Forelimb muscle (tissue), 1 donor: ENCODE measurements around the gene ATP5F1A. TPM values are rescaled to one million over a fixed set of nuclear protein-coding genes. Genes with fewer than 3 reads are reported as not detected.

Experiments used
- DNase-seq: peaks from one replicate; pipeline ENCODE4 v3.0.0-alpha.2; 2013; ENCODE audit warnings: low read depth
- polyA plus RNA-seq: library from polyadenylated mRNA; unstranded; fragments of 120-200 nt; gene quantifications from one replicate; pipeline ENCODE4 v1.2.1, GENCODE V29; 2013; ENCODE audit not compliant: insufficient read length

The ATP5F1A gene
- polyA plus RNA-seq, 1 donor: 500 TPM

DNA sequence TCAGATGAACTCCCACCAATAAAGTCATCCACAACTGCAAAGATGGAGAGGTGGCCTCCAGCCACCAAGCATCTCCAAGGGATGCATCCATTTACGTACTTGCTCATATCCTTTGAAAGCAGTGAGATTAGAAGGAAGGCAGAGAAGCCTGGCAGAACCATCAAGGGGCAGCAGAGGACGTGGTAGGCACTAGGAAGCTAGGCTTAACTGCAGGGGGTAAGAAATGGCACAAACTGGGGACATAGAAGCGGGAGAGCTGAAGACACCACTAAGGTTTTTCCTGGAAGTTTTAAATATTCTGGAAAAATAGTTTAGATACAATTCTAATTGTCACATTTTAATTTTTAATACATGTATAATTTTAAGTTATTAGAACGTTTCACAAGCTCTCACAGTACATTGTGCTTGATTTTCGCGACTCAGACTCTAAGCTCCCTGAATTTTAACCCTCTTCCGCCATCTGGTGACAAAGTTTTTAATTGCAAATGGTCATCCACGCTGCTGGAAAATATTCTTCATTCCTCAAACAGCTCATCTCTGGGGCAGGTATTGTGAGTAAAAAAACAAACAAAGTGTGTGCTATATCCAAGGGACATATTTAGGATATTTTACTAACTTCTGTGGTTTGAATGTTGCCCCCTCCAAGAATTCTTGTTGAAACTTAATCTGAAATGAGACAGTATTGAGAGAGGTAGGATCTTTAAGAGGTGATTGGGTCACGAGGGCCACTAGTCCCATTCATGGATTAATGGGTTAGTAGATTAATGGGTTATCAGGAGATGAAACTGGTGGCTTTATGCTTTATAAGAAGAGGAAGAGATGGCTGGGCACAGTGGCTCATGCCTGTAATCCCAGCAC, 24.4 kb downstream of the ATP5F1A start:
- DNase-seq: no peak

- no peak for DNase-seq
These were observed 25.1 kb downstream of the ATP5F1A start for GRCh38 chr18:46072959-46073358.

DNA sequence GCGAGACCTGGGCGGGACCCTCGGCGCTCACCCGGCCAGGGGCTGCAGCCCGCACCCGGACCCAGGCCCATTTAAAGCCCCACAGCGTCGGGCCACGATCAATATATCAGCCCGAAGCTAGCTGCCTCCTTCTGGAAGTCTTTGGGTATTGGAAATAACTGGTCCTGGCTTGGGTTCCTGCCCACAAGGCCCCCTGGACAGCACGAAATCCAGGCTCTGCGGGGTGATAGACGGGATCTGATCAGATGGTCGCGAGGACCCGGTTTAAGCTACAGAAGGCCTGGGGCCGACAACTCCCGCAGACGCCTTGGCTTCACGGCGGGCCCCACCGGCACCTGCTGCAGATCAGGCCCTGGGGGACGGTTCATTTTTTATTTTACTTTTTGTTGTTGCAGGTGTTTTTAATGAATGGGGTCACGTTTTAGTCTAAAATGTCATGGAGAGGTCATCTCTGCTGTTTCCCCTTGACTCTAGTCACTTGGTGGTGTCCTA, 25.7 kb downstream of the ATP5F1A start:
- DNase-seq: no peak

- DNase-seq: peak; percentile 19
These were observed 26.3 kb downstream of the ATP5F1A start, which contains the start of gene PSTPIP2 for GRCh38 chr18:46071653-46072375. Gene PSTPIP2, minus strand, starts transcription at chr18:46072260. Its CDS starts 72 bp downstream, at chr18:46072188.

GRCh38 chr18:46070815-46071652, 27.1 kb downstream of the ATP5F1A start:
- no peak for DNase-seq

DNA sequence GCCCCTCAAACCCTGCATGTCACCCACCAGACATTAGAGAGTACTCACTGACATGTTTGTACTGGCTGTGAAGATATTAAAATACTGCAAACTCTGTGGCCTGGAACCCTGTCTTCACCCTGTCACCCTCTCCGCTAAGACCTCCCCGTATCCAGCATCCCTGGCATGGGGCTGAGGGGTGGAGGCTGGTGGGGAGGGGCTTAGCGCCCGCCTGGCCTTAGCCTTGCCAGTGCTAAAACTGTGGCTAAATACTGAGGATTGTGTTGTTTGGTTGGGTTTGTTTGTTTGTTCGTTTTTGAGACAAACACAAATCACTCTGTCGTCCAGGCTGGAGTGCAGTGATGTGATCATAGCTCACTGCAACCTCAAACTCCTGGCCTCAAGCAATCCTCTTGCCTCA, 27.9 kb downstream of the ATP5F1A start:
- DNase-seq: no peak

DNA sequence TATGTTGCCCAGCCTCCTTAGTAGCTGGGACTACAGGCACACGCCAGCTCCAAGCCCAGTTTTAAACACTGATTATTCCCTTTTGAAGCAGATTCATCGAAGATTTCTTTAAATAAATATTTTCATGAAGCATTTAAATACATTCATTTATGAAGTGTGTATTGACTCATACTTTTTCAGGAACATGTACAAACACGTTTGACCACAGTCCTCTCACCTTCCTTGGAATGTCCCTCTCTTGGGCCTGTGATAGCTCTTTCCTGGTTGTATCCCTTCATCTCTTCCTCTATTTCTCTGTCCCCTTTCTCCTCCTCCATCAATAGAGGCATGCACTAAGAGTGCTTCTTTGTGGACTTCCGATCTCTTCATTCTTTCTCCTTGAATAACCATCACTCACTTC, 28.6 kb downstream of the ATP5F1A start:
- no peak for DNase-seq

GRCh38 chr18:46068763-46069162, 29.3 kb downstream of the ATP5F1A start:
- DNase-seq: no peak

- DNase-seq: no peak
These were observed 30.6 kb downstream of the ATP5F1A start for GRCh38 chr18:46067438-46068007.

DNA sequence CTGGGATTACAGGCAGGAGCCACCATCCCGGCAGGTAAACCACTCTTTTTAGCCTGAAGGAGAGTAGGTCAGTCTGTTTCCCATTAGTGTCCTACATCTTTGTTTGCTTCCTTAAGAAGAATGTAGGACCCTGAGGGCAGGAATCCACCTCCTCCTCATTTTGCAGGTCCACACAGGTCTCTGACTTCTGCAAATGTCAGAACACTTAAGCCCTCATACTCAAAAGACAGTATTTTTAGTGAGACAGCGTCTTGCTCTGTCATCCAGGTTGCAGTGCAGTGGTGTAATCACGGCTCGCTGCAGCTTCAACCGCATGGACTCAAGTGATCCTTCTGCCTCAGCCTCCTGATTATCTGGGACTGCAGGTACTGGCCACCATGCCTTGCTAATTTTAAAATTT, 35.3 kb downstream of the ATP5F1A start:
- no peak for DNase-seq

DNA sequence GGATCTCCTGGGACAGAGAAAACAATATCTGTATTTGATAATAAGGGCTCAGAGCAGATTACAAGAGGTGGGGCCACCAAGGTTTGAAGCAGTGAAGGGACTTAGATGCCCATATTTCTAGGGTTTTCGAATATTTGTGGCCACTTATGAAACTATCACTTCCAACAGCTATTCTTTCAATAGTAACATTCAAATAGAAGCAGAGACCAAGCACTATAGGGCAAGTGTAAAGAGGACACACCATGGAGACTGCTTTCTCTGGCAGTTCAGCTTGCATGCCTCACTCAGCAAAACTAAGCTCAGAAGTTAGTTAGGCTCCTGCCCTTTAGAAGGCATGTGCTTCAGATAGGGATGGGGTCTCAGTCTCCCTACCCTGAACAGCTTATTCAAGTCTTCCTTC, 36.3 kb downstream of the ATP5F1A start:
- DNase-seq: no peak

- DNase-seq: no peak
These were observed 36.7 kb downstream of the ATP5F1A start for GRCh38 chr18:46061387-46061786.

GRCh38 chr18:46060359-46060841, 37.7 kb downstream of the ATP5F1A start:
- DNase-seq: no peak

- DNase-seq: no peak
These were observed 42.3 kb downstream of the ATP5F1A start for GRCh38 chr18:46055838-46056230.

DNA sequence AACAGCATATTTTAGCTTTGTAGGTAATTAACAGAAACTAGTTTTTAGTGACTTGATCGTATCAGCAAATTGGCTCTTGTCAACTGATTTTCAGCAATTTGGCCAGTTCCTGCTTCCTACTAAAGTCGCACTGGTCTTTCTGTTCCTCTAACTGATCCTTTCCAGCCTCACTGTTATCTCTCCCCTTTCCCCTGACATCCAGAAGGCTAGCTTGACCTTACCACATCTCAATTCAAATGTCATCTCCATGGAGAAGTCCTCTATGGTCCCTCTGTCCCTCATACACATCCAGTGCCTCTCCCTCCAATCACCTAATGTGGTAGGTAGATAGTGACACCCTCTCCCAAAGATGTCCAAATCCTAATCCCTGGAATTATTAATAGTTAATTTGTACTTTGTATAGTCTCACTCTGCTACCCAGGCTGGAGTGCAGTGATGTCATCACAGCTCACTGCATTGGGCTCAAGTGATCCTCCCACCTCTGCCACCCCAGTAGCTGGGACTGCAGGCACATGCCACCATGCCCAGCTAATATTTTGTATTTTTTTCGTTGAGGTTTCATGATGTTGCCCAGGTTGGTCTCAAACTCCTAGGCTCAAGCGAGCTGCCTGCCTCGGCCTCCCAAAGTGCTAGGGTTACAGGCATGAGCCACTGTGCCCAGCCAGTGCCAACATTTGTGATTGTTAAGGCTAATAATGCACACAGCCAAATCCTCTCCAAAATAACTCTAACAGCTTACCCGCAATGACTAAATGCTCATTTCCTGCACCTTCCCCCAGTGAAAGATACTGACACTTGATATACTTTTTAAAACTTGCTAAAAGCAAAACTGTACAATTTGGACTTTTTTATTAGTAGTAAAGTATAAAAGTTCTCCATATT, 42.9 kb downstream of the ATP5F1A start:
- no peak for DNase-seq

GRCh38 chr18:46053368-46054095, 44.6 kb downstream of the ATP5F1A start:
- DNase-seq: no peak

DNA sequence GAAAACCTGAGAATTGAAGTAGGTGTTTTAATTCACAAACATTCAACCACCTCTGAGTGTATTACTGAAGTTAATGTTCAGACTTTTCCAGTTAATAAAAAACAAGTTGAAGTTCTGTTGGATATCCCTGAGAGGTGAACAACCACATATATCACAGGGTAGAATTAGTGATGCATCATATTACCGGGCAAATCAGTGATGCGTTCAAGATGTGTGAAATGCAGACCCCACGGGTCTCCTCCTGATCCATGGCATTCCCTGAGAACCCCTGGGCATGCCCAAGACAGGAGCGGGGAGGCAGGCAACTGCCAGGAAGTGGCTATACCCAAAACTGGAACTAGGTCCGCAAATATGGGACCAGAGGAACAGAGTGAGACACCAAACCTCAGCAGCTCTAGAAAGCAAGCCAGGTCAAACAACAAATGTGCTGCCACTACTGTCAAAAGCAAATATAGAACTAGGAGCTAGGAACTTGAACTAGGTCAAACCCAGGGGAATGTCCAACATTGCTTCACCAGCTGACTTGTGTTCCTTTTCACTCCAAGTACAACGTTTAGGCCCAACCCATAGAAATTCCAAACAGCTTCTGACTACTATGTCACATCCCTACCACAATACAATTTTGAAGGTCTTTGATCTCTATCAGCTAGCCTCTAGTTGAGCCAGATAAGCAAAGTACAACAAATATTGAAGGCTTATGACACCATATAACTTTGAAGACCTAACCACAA, 46.2 kb downstream of the ATP5F1A start:
- DNase-seq: no peak

- no peak for DNase-seq
These were observed 47.8 kb downstream of the ATP5F1A start for GRCh38 chr18:46050268-46050667.

- no peak for DNase-seq
These were observed 49.5 kb downstream of the ATP5F1A start for GRCh38 chr18:46048641-46049040.
